Measurements from ENCODE around the gene KATNB1. TPM values are rescaled to one million over a fixed set of nuclear protein-coding genes. Genes with fewer than 3 reads are reported as not detected.
A peak's percentile ranks its signal among the peaks of the same experiment; 100 is the strongest.

Gene KATNB1, protein sequence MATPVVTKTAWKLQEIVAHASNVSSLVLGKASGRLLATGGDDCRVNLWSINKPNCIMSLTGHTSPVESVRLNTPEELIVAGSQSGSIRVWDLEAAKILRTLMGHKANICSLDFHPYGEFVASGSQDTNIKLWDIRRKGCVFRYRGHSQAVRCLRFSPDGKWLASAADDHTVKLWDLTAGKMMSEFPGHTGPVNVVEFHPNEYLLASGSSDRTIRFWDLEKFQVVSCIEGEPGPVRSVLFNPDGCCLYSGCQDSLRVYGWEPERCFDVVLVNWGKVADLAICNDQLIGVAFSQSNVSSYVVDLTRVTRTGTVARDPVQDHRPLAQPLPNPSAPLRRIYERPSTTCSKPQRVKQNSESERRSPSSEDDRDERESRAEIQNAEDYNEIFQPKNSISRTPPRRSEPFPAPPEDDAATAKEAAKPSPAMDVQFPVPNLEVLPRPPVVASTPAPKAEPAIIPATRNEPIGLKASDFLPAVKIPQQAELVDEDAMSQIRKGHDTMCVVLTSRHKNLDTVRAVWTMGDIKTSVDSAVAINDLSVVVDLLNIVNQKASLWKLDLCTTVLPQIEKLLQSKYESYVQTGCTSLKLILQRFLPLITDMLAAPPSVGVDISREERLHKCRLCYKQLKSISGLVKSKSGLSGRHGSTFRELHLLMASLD
- 10 to 100 TPM; 23.1 to 31.7 TPM for total RNA-seq

GRCh38 chr16:57735755-57736418, at the start of gene KATNB1:
TSS of gene KATNB1 (plus strand) at chr16:57735770. CDS start at chr16:57737244, 1,474 bp downstream.
- ChIA-PET CTCF (interaction anchor here (0.6 to 2.9 kb wide), 21 partner anchors 9 to 288 kb away, joined by 3 to 14 read pairs (median 3); partner anchors contain the start of genes CIAPIN1 and COQ9), POLR2A (no interaction called here)
- Mint-ChIP-seq H3K4me1 (peaks cover 27% of the 10 kb centered on the region), H3K27me3 (no peaks in the 10 kb centered on the region), H3K27ac (peak within 1 kb of the TSS; percentile 92), H3K36me3 (ENCODE audit: low read depth) (peaks cover 14% of the 10 kb centered on the region), H3K9me3 (peaks cover 16% of the 10 kb centered on the region), H3K4me3 (peak within 1 kb of the TSS; percentile 98)
- no peak for DNase-seq

DNA sequence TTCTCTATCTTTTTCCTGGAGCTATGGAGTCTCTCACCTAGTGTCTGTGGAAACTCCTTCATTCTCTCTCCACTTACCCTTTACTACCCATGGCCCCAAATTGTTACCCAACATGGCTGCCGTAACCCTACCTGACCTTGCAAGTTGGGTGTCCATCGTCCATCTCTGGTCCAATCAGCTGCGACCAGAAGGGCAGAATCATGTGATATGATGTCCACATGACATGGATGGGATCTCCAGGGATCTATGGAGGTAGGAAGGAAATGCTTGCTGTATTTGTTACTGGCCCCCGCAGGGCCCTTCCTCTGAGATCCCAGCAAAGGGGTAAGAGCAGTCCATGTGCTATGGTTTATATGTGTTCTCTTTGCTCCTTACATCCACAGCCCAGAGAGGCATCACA, 49.0 kb upstream of the KATNB1 start:
- H3K36me3 Mint-ChIP-seq (ENCODE audit: low read depth): no peaks in the 10 kb centered on the region
- no peak overlapping the region for H3K27ac Mint-ChIP-seq
- H3K27me3 Mint-ChIP-seq: no peaks in the 10 kb centered on the region
- DNase-seq: no peak
- POLR2A ChIA-PET: no interaction called here
- CTCF ChIA-PET: no interaction called here
- H3K9me3 Mint-ChIP-seq: no peaks in the 10 kb centered on the region
- peaks cover 26% of the 10 kb centered on the region for H3K4me1 Mint-ChIP-seq
- no peak overlapping the region for H3K4me3 Mint-ChIP-seq

DNA sequence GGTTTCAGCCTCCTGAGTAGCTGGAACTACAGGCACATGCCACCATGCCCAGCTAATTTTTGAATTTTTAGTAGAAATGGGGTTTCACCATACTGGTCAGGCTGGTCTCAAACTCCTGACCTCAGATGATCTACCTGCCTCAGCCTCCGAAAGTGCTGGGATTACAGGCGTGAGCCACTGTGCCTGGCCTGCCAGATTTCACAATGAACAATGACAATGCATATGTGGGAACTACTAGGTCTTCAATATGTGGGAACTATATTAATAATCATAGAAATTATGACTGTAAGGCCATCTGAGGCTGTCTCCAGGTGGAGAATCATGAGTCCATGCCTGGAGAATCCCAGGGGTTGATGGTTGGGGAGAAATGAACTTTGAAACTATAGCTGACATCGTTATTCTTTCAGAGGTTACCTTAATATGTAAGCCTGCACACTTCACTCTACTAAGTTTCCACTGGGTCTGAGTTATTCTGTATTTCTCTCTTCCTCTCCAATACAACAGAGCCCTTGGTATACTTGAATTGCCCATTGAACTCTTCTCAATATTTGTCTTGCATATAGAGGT, 48.1 kb upstream of the KATNB1 start:
- CTCF ChIA-PET: no interaction called here
- POLR2A ChIA-PET: no interaction called here
- H3K4me3 Mint-ChIP-seq: no peak overlapping the region
- peaks cover 3% of the 10 kb centered on the region for H3K27me3 Mint-ChIP-seq
- H3K27ac Mint-ChIP-seq: peak overlapping the region; percentile 1
- no peaks in the 10 kb centered on the region for H3K9me3 Mint-ChIP-seq
- H3K36me3 Mint-ChIP-seq (ENCODE audit: low read depth): no peaks in the 10 kb centered on the region
- DNase-seq: no peak
- peaks cover 26% of the 10 kb centered on the region for H3K4me1 Mint-ChIP-seq

- ChIA-PET CTCF (interaction anchor here (1.3 kb wide), 1 partner anchor 11 kb away, joined by 3 read pairs; no protein-coding TSS in a partner anchor), POLR2A (no interaction called here)
- Mint-ChIP-seq H3K4me1 (peaks cover 26% of the 10 kb centered on the region), H3K9me3 (no peaks in the 10 kb centered on the region), H3K4me3 (no peak overlapping the region), H3K27me3 (peaks cover 11% of the 10 kb centered on the region), H3K27ac (peak overlapping the region; percentile 63), H3K36me3 (ENCODE audit: low read depth) (no peaks in the 10 kb centered on the region)
- no peak for DNase-seq
These were observed 47.0 kb upstream of the KATNB1 start for GRCh38 chr16:57688487-57688986.

- POLR2A ChIA-PET: no interaction called here
- no peaks in the 10 kb centered on the region for H3K36me3 Mint-ChIP-seq (ENCODE audit: low read depth)
- no peak for DNase-seq
- peak overlapping the region; percentile 14 for H3K4me3 Mint-ChIP-seq
- peaks cover 26% of the 10 kb centered on the region for H3K4me1 Mint-ChIP-seq
- no peaks in the 10 kb centered on the region for H3K9me3 Mint-ChIP-seq
- H3K27ac Mint-ChIP-seq: peak overlapping the region; percentile 85
- H3K27me3 Mint-ChIP-seq: peaks cover 15% of the 10 kb centered on the region
- CTCF ChIA-PET: interaction anchor here (1.2 to 1.6 kb wide), 3 partner anchors 8 to 113 kb away, joined by 3 to 5 read pairs (median 3); no protein-coding TSS in a partner anchor
These were observed 46.4 kb upstream of the KATNB1 start for GRCh38 chr16:57688987-57689761.

DNA sequence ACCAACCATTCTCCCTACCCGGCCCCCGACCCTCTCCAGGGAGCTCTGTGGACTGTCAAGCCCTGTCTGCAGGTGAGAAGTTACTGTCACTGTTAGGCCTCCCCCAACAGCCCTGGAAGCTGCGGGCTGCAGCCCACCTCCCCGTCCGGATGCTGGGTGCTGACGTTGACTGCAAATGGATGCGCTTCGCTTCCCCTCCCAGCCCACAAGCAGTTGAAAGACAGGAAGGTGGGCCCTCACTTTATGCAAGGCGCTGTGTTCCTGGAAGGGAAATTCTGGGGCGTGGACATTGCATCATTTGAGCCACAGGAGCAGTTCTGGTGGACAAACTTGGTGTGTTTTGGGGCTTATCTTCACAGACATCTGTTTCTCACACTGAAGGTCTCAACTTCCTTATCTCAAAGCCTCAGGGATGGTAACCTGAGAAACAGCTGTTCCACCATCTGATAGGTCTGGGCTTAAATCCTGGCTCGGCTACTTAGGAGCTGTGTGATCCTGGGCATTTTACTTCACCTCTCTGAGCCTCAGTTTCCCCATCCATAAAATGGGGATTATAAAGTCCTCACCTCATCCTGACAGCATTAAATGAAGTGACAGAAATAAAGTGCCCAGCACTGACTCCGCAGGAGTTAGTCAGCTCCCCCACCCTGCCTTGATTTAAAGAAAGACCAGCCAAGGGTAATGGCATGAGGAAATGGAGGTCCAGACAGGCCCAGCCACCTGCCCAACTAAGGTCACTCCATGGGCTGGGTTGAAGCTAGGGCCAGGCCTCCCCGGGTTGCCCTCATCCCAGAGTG, 45.6 kb upstream of the KATNB1 start:
- Mint-ChIP-seq H3K4me1 (peaks cover 31% of the 10 kb centered on the region), H3K27me3 (peaks cover 15% of the 10 kb centered on the region), H3K27ac (peak overlapping the region; percentile 85), H3K9me3 (no peaks in the 10 kb centered on the region), H3K36me3 (ENCODE audit: low read depth) (no peaks in the 10 kb centered on the region), H3K4me3 (peak overlapping the region; percentile 14)
- peak; percentile 60 for DNase-seq
- POLR2A ChIA-PET: no interaction called here
- CTCF ChIA-PET: interaction anchor here (1.2 to 1.6 kb wide), 4 partner anchors 8 to 114 kb away, joined by 3 to 5 read pairs (median 4); no protein-coding TSS in a partner anchor

- Mint-ChIP-seq H3K4me1 (peaks cover 32% of the 10 kb centered on the region), H3K36me3 (ENCODE audit: low read depth) (no peaks in the 10 kb centered on the region), H3K27ac (no peak overlapping the region), H3K9me3 (no peaks in the 10 kb centered on the region), H3K27me3 (peaks cover 15% of the 10 kb centered on the region), H3K4me3 (no peak overlapping the region)
- DNase-seq: no peak
- ChIA-PET CTCF (interaction anchor here (1.2 to 1.6 kb wide), 3 partner anchors 9 to 86 kb away, joined by 3 to 5 read pairs (median 4); no protein-coding TSS in a partner anchor), POLR2A (no interaction called here)
These were observed 44.6 kb upstream of the KATNB1 start for GRCh38 chr16:57690782-57691471.

GRCh38 chr16:57692636-57693035, 42.9 kb upstream of the KATNB1 start:
- CTCF ChIA-PET: interaction anchor here (0.9 to 1.9 kb wide), 3 partner anchors 9 to 45 kb away, joined by 3 to 6 read pairs (median 3); partner anchors contain the start of gene KATNB1
- peaks cover 32% of the 10 kb centered on the region for H3K4me1 Mint-ChIP-seq
- no peaks in the 10 kb centered on the region for H3K9me3 Mint-ChIP-seq
- POLR2A ChIA-PET: no interaction called here
- no peaks in the 10 kb centered on the region for H3K36me3 Mint-ChIP-seq (ENCODE audit: low read depth)
- H3K27me3 Mint-ChIP-seq: peaks cover 15% of the 10 kb centered on the region
- no peak for DNase-seq
- no peak overlapping the region for H3K27ac Mint-ChIP-seq
- no peak overlapping the region for H3K4me3 Mint-ChIP-seq

- H3K9me3 Mint-ChIP-seq: no peaks in the 10 kb centered on the region
- CTCF ChIA-PET: interaction anchor here (1.9 kb wide), 1 partner anchor 45 kb away, joined by 6 read pairs; no protein-coding TSS in a partner anchor
These were observed 42.0 kb upstream of the KATNB1 start for GRCh38 chr16:57693550-57693949.

GRCh38 chr16:57694231-57694724, 41.3 kb upstream of the KATNB1 start:
- no peak for DNase-seq
- Mint-ChIP-seq H3K27me3 (peaks cover 15% of the 10 kb centered on the region), H3K36me3 (ENCODE audit: low read depth) (no peaks in the 10 kb centered on the region), H3K4me3 (no peak overlapping the region), H3K4me1 (peaks cover 22% of the 10 kb centered on the region), H3K9me3 (no peaks in the 10 kb centered on the region), H3K27ac (no peak overlapping the region)
- CTCF ChIA-PET: no interaction called here
- POLR2A ChIA-PET: no interaction called here

More at GRCh38 chr16:57693550-57693949, 42.0 kb upstream of the KATNB1 start:
- no peak for DNase-seq
- Mint-ChIP-seq H3K27ac (no peak overlapping the region), H3K4me1 (peaks cover 25% of the 10 kb centered on the region), H3K27me3 (peaks cover 15% of the 10 kb centered on the region), H3K36me3 (ENCODE audit: low read depth) (no peaks in the 10 kb centered on the region), H3K4me3 (no peak overlapping the region)
- POLR2A ChIA-PET: interaction anchor here (0.6 kb wide), 1 partner anchor 170 kb away, joined by 3 read pairs; no protein-coding TSS in a partner anchor

All from activated CD4-positive, alpha-beta T cell treated with anti-CD3 and anti-CD28 coated beads, Interleukin-2, amount 10 ng/mL, durations not matched to agents 7 days and 5 days (primary cell).